Naive thymus-derived CD8-positive, alpha-beta T cell (primary cell): ENCODE results near the gene MAP3K1. TPM values are rescaled to one million over a fixed set of nuclear protein-coding genes. Genes with fewer than 3 reads are reported as not detected.

Experiments
- ATAC-seq, 2 donors: fragments of 150-1000 bp; cut with Tn5 transposase in 1 of 2; sonication (Bioruptor Pico), chemical (Tn5 transposase) in 1 of 2; 1 replicate in 1 of 2; 2 replicates in 1 of 2; pipeline ENCODE4 v1.10.0; 2021; ENCODE audit warnings: mild to moderate bottlenecking in 2 of 2, moderate library complexity in 2 of 2
- POLR2A ChIA-PET: fragments of 350-600 bp; sonication (Branson Sonifier 250); formaldehyde crosslinking; loops from one replicate; lab custom pipeline; 2021; ENCODE audit warnings: antibody characterized with exemption; lab: Charles Lee
- DNase-seq, 10 donors: peaks; one replicate each; pipeline versions ENCODE4 v3.0.0 to v3.0.0-alpha.2; 2020 to 2022
- H3K27ac Mint-ChIP-seq, 10 donors: one replicate each; pipeline ENCODE4 v1.8.0; 2020 to 2022; ENCODE audit warnings: mild to moderate bottlenecking in 10 of 10, mixed read lengths in 10 of 10, moderate library complexity in 4 of 10, inconsistent platforms in 1 of 10
- H3K27me3 Mint-ChIP-seq, 5 donors: one replicate each; pipeline ENCODE4 v1.8.0; 2021 to 2022; ENCODE audit warnings: mixed read lengths in 5 of 5
- H3K36me3 Mint-ChIP-seq, 3 donors: one replicate each; pipeline ENCODE4 v1.8.0; 2020 to 2022; ENCODE audit warnings: mixed read lengths in 3 of 3, mild to moderate bottlenecking in 2 of 3, inconsistent platforms in 1 of 3
- H3K4me1 Mint-ChIP-seq, 4 donors: one replicate each; pipeline ENCODE4 v1.8.0; 2021 to 2022; ENCODE audit warnings: mixed read lengths in 4 of 4
- H3K4me3 Mint-ChIP-seq, 10 donors: one replicate each; pipeline ENCODE4 v1.8.0; 2020 to 2022; ENCODE audit warnings: mild to moderate bottlenecking in 10 of 10, mixed read lengths in 10 of 10, moderate library complexity in 6 of 10, inconsistent platforms in 1 of 10
- H3K9me3 Mint-ChIP-seq, 9 donors: one replicate each; pipeline ENCODE4 v1.8.0; 2020 to 2022; ENCODE audit warnings: mixed read lengths in 9 of 9, mild to moderate bottlenecking in 3 of 9, inconsistent platforms in 1 of 9, moderate library complexity in 1 of 9
- polyA plus RNA-seq, 3 donors: library from polyadenylated mRNA; unstranded; fragments of 300-500 nt; fragmentation: Illumina TruSeq; gene quantifications; one replicate each; pipeline ENCODE4 v1.2.3, GENCODE V29; 2021
- total RNA-seq, 8 experiments: library from RNA in 2 of 8; stranded (reverse) in 2 of 8; gene quantifications; one replicate each; pipeline ENCODE4 v1.2.3 and lab custom pipeline; 2021 to 2026

MAP3K1 gene
- total and polyA plus RNA-seq, 5 experiments from 2014 or later: 15.3 to 38.0 (median 20.3) TPM

DNA sequence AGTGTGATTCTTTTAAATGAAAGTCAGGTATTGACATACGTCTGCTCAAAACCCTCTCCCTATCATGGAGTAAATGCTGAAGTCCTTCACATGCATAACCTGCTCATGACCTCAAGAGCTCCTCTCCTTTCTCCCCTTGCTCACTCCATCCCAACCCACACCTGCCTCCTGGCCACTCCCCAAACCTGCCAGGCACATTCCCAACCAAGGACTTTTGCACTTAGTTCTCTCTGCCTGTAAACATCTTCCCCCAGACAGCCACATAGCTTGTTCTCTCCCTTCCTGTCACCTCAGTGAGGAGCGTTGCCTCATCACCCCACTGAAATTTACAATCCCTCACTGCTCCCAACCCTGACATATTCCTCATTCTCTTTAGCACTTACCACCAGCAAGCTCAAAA lies 102.7 kb downstream of the MAP3K1 start:
- Mint-ChIP-seq H3K36me3 (peaks cover 0 to 32% (median 10%) of the 10 kb centered on the region in 3 donors), H3K27ac (peak overlapping the region in 2 of 10 donors; percentile 50 to 60), H3K9me3 (no peaks in the 10 kb centered on the region), H3K4me1 (peaks cover 0 to 8% (median 2%) of the 10 kb centered on the region in 4 donors), H3K4me3 (no peak overlapping the region), H3K27me3 (no peaks in the 10 kb centered on the region)
- POLR2A ChIA-PET: interaction anchor here (0.5 kb wide), 1 partner anchor 259 kb away, joined by 3 read pairs; no protein-coding TSS in a partner anchor
- DNase-seq: no peak
- no peak for ATAC-seq

DNA sequence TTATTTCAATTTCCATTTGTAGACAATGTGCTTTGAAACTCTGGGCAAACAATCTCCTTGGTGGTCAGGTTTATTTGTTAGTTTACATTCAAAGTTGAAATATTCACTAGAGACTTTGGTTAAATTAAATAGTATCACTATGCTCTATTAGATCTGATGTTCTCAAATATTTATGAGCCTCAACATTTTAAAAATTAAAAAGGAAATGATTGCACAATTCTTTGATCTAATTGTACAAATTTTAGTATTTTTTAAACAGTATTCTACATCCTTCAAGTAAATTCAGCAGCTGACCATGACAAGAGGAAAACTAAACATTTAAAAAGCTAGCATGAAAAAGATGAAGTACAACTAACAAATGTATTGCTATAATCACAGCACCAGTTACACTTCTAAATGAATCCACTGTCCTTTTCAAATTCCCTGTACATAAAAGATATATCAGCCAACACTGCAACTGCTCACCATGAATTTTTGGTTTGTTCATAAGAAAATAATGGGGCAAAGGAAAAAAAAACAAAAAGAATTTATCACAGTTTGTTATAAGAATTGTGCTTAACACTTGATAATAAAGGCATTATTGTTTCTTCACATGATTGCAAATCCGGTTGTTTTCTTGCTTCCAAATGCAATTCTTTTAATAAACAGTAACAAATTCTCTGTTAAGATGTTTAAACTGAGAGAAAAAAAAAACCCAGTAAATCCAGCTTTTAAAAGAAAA lies 104.8 kb downstream of the MAP3K1 start:
- Mint-ChIP-seq H3K36me3 (peaks cover 0 to 47% (median 10%) of the 10 kb centered on the region in 3 donors), H3K27ac (no peak overlapping the region), H3K27me3 (no peaks in the 10 kb centered on the region), H3K4me3 (no peak overlapping the region), H3K4me1 (peaks cover 0 to 8% (median 2%) of the 10 kb centered on the region in 4 donors), H3K9me3 (no peaks in the 10 kb centered on the region)
- POLR2A ChIA-PET: no interaction called here
- ATAC-seq: no peak
- no peak for DNase-seq

GRCh38 chr5:56922922-56923321 lies 107.6 kb downstream of the MAP3K1 start:
- Mint-ChIP-seq H3K4me1 (peaks cover 0 to 6% (median 2%) of the 10 kb centered on the region in 4 donors), H3K4me3 (no peak overlapping the region), H3K36me3 (peaks cover 0 to 66% (median 11%) of the 10 kb centered on the region in 3 donors), H3K9me3 (no peaks in the 10 kb centered on the region), H3K27ac (no peak overlapping the region), H3K27me3 (no peaks in the 10 kb centered on the region)
- DNase-seq (no peak), ATAC-seq (no peak)
- POLR2A ChIA-PET: interaction anchor here (1.0 kb wide), 1 partner anchor 12 kb away, joined by 3 read pairs; no protein-coding TSS in a partner anchor

DNA sequence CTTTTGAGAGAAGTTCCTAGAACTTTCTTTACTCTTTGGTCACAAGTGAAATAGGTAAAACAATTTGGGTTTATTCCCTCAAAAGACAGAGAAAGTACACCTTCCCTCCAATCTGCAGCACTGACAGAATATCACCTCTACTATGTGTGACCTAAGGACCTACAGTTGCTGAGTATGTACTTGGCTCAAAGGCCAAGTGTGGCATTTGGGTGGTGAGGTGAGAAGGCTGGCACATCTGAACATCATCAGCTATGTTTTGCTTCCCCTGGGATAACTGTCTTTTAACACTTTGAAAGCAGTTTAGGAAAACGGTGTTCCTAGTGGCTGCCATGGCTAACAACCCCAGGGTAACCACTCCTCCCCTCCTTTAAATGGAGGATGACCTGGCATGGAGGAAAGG lies 119.0 kb downstream of the MAP3K1 start:
- no peak overlapping the region for H3K4me3 Mint-ChIP-seq
- peaks cover 0 to 1% (median 0%) of the 10 kb centered on the region in 4 donors for H3K4me1 Mint-ChIP-seq
- H3K27me3 Mint-ChIP-seq: no peaks in the 10 kb centered on the region
- POLR2A ChIA-PET: no interaction called here
- no peak overlapping the region for H3K27ac Mint-ChIP-seq
- DNase-seq (no peak), ATAC-seq (no peak)
- no peaks in the 10 kb centered on the region for H3K9me3 Mint-ChIP-seq
- peaks cover 0 to 78% (median 21%) of the 10 kb centered on the region in 3 donors for H3K36me3 Mint-ChIP-seq

GRCh38 chr5:56938858-56939257 lies 123.5 kb downstream of the MAP3K1 start:
- ATAC-seq (no peak), DNase-seq (no peak)
- H3K4me1 Mint-ChIP-seq: peaks cover 0 to 13% (median 11%) of the 10 kb centered on the region in 4 donors
- POLR2A ChIA-PET: no interaction called here
- H3K27me3 Mint-ChIP-seq: no peaks in the 10 kb centered on the region
- peaks cover 9 to 91% (median 32%) of the 10 kb centered on the region in 3 donors for H3K36me3 Mint-ChIP-seq
- no peak overlapping the region for H3K4me3 Mint-ChIP-seq
- H3K27ac Mint-ChIP-seq: no peak overlapping the region
- no peaks in the 10 kb centered on the region for H3K9me3 Mint-ChIP-seq

DNA sequence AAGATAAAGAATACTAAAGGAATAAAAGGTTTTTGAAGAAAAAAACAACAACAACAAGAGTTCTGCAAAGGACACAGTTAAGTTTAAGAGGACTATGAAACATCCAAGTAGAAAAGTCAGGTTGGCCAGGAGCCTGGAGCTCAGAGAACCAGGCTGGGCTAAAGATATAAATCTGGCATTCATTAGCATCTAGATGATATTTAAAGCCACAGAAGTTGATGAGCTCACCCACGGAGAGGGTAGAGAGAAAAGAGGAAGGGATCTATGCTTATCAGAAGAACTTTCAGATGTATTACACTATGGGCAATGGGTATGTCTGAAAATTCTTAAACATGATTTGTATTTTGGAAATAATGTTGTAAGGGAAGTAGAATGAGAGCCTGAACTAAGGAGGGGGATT lies 126.6 kb downstream of the MAP3K1 start:
- no peaks in the 10 kb centered on the region for H3K9me3 Mint-ChIP-seq
- H3K27ac Mint-ChIP-seq: peak overlapping the region in 2 of 10 donors; percentile 47 to 55
- POLR2A ChIA-PET: no interaction called here
- H3K4me1 Mint-ChIP-seq: peaks cover 0 to 13% (median 12%) of the 10 kb centered on the region in 4 donors
- ATAC-seq: no peak
- no peak overlapping the region for H3K4me3 Mint-ChIP-seq
- H3K36me3 Mint-ChIP-seq: peaks cover 10 to 90% (median 29%) of the 10 kb centered on the region in 3 donors
- no peak for DNase-seq
- no peaks in the 10 kb centered on the region for H3K27me3 Mint-ChIP-seq

Other genes with a start within 250 kb of the MAP3K1 start
- gene SETD9, start 94.0 kb downstream of the MAP3K1 start, total RNA-seq: 10 to 100 TPM; 11.0 to 11.7 TPM
- 10 to 100 TPM in 1 of 3 donors, 1 to 10 TPM in 2; 9.4 to 12.8 (median 9.8) TPM for gene SETD9, start 94.0 kb downstream of the MAP3K1 start, polyA plus RNA-seq
- 10 to 100 TPM; 34.3 to 37.1 TPM for gene MIER3, start 136.6 kb downstream of the MAP3K1 start, total RNA-seq
- 10 to 100 TPM in 1 of 3 donors, 1 to 10 TPM in 2; 3.8 to 10.3 (median 6.1) TPM for gene MIER3, start 136.6 kb downstream of the MAP3K1 start, polyA plus RNA-seq